ENCODE data around the gene TOP2A.

The TOP2A gene

GRCh38 chr17:40417609-40418427 is at the start of gene TOP2A:
TSS of gene TOP2A (minus strand) at chr17:40417896. CDS start at chr17:40417791, 105 bp downstream.
- DNase-seq (ENCODE audit: low read depth), result peak; percentile 85

- no peak for DNase-seq (ENCODE audit: low read depth)
Observed at GRCh38 chr17:40467281-40467867, 49.7 kb upstream of the TOP2A start.

GRCh38 chr17:40466298-40466971 is 48.7 kb upstream of the TOP2A start:
- no peak for DNase-seq (ENCODE audit: low read depth)

DNA sequence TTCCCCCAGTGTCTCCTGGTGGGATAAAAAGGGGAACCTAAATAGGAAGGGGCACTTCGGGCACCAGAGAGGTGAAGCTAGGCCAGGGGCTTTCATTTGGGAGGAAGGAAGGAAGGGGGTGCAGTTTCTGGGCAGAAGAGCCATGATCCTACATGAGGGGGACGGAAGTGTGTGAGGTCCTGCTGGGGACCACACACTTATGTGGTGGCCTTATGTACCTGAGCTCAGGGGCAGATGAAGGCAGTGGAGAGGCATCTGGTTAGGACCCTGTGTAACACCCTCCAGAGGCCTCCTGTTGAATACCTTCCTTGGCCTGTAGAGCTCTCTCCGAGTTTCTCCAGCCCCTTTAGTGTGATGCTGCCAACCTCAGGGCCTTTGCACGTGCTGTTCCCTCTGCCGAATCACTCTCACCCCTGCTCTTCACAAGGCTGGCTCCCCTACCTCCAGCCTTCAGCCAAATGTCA is 46.7 kb upstream of the TOP2A start:
- no peak for DNase-seq (ENCODE audit: low read depth)

- no peak for DNase-seq (ENCODE audit: low read depth)
Observed at GRCh38 chr17:40463122-40463550, 45.4 kb upstream of the TOP2A start.

- DNase-seq (ENCODE audit: low read depth), result no peak
Observed at GRCh38 chr17:40462343-40463121, 44.8 kb upstream of the TOP2A start.

GRCh38 chr17:40461732-40462342 is 44.1 kb upstream of the TOP2A start:
- DNase-seq (ENCODE audit: low read depth), result no peak

DNA sequence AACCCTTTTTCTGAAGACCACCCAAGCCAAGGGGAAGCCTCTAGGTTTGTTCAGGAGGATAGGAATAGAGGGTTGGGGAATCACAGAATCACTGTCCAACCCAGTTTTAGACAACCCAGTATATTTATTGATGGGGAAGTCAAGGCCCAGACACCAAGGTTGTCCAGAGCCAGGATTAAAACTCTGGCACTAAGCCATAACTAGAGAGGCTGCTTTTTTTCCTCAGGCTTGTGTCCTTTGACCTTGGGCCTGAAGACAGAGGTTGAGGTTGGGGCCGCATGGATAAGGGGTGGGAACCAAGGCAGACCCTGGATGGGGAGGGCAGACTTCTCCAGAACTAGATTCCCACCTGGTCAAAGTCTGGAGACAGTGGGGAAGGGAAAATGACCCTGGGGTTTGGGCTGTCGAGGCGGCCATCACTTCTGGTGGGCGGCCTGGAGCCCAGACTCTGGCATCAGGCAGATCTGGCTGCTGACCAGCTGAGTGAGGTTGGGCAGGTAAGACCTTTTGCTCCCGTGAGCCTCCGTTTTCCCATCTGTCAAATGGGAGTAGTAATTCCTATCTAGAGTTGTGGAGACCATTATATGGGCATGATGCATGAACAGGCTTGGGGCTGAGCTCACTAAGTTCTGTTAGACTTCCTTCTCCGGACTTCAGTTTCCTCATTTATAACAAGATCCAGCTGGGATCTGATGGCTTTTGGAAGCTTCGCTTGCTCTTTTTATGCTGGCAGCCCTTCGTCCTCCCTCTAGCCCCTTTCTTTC is 43.5 kb upstream of the TOP2A start:
- DNase-seq (ENCODE audit: low read depth), result no peak

GRCh38 chr17:40460604-40460967 is 42.9 kb upstream of the TOP2A start:
- DNase-seq (ENCODE audit: low read depth), result no peak

GRCh38 chr17:40459636-40460603 is 42.2 kb upstream of the TOP2A start:
- DNase-seq (ENCODE audit: low read depth), result no peak

- no peak for DNase-seq (ENCODE audit: low read depth)
Observed at GRCh38 chr17:40458851-40459482, 41.3 kb upstream of the TOP2A start.

DNA sequence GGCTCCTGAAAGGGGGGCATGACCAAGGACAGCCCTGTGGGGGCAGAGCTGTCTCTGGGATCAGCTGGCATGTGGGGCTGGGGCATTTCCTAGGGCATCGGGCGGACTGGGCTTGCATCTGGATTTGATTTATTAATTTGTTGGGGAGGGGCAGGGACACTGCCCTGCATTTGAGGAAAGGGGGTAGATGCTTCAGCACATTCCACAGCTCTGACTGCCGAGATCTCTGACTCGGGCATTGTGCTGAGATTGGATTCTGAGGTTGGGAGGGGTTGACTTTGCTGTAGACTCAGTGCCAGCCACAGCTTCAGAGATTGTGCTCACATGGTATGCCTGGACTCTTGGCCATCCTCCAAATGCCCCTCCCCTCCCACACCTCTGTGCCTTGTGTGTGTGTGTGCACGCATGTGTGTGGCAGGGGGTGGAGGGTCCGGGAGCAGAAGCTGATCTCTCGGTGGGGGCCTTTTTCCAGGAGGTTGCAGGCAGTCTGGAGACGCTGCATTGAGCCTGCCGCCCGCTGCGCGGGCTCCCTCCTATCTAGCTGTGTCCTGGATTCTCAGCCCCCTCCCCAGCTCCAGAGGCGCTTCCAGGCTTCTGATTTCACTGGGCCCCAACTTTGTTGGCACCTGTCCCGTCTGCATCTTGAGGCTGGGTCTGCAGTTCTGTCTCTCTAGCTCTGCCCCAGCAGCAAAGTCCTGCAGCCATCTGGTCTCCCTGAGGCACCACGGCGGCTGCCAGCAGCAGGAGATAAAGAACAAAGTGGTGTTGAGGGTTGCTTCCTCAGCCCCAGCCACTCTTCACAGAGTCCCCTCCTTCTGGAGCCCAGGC is 40.5 kb upstream of the TOP2A start:
- DNase-seq (ENCODE audit: low read depth), result no peak

DNA sequence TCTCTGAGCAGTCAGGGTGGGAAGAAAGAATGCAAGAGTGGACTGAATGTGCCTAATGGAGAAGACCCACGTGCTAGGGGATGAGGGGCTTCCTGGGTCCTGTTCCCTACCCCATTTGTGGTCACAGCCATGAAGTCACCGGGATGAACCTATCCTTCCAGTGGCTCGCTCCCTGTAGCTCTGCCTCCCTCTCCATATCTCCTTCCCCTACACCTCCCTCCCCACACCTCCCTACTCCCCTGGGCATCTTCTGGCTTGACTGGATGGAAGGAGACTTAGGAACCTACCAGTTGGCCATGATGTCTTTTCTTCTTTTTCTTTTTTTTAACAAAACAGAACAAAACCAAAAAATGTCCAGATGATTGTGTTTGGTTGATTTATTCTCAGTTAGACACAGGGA is 39.7 kb upstream of the TOP2A start:
- DNase-seq (ENCODE audit: low read depth), result no peak

- DNase-seq (ENCODE audit: low read depth), result no peak
Observed at GRCh38 chr17:40456396-40456951, 38.8 kb upstream of the TOP2A start.

- DNase-seq (ENCODE audit: low read depth), result no peak
Observed at GRCh38 chr17:40454613-40454995, 36.9 kb upstream of the TOP2A start.

DNA sequence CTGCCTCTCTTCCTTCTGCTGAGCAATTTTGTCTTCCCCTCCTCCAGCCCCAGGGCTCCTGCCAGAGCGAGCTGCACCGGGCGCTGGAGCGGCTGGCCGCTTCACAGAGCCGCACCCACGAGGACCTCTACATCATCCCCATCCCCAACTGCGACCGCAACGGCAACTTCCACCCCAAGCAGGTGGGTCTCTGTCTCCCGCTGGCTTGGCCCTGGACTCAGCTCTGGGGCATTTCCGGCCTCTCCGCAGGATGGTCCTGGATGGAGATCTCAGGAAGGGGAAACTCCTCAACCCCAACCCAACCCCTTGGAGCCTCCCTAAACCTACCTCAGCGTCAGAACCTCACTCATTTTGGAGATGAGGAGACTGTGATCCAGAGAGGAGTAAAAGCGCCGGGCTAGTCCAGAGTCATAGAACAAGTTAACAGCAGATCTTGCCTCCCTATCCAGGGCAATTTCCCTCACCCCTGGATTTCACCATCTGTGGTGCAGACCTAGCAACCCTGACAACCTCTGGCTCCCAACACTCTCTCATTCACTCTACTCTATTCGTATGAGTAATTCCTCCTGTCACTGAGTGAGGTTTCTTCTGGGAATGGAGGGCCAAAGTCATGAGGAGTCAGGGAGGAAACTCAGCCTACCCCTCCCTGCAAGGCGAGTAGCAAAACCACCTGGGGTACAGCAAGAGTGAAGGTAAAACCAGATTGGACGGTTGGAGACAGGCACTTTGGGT is 36.4 kb upstream of the TOP2A start:
- no peak for DNase-seq (ENCODE audit: low read depth)

DNA sequence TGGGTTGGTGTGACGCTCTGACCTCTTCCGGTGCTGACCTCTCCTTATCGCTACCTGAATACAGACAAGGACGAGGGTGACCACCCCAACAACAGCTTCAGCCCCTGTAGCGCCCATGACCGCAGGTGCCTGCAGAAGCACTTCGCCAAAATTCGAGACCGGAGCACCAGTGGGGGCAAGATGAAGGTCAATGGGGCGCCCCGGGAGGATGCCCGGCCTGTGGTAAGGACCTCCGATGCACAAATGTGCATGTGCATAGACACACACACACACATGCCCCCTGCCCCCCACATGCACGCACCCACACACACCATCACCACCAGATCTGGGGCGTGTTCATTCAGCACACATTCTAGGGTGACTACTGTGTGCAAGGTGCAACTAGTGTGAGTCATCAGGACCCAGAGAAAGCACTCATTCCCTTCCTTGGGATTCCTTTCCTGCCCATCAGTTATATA is 35.3 kb upstream of the TOP2A start:
- no peak for DNase-seq (ENCODE audit: low read depth)
